Measurements from ENCODE around the gene HBZ. TPM values are rescaled to one million over a fixed set of nuclear protein-coding genes. Genes with fewer than 3 reads are reported as not detected.
"Not testable (repeated sequence)": the region's sequence is repeated elsewhere in the genome, so short reads cannot be mapped to it uniquely, and the experiment has no call there.

Gene HBZ
- total RNA-seq, 1 donor from 2014 or later, result not detected

DNA sequence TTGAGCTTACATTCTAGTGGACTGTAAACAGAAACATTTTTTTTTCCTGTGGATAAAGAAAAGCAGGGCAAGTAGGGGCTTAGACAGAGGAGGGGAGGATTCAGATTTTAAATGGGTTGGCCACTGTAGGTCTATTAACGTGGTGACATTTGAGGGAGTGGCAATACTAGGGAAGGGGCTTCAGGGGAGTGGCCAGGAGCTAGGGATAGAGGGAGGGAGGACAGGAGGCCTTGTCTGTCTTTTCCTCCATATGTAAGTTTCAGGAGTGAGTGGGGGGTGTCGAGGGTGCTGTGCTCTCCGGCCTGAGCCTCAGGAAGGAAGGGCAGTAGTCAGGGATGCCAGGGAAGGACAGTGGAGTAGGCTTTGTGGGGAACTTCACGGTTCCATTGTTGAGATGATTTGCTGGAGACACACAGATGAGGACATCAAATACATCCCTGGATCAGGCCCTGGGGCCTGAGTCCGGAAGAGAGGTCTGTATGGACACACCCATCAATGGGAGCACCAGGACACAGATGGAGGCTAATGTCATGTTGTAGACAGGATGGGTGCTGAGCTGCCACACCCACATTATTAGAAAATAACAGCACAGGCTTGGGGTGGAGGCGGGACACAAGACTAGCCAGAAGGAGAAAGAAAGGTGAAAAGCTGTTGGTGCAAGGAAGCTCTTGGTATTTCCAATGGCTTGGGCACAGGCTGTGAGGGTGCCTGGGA, 6.8 kb downstream of the HBZ start:
- DNase-seq (no peak), ATAC-seq (ENCODE audit: low read depth) (no peak)
- ChIA-PET CTCF (no interaction called here), POLR2A (interaction anchor here (0.6 kb wide), 1 partner anchor 17 kb away, joined by 3 read pairs; no protein-coding TSS in a partner anchor)
- Mint-ChIP-seq H3K4me1 (peaks cover 8% of the 10 kb centered on the region), H3K36me3 (ENCODE audit: low read depth) (no peaks in the 10 kb centered on the region), H3K4me3 (no peak overlapping the region), H3K9me3 (no peaks in the 10 kb centered on the region), H3K27me3 (peaks cover 35% of the 10 kb centered on the region), H3K27ac (no peak overlapping the region)
- intact Hi-C loops (cut with micrococcal nuclease), result no loop called here
- TF ChIP-seq, protein P1, sequence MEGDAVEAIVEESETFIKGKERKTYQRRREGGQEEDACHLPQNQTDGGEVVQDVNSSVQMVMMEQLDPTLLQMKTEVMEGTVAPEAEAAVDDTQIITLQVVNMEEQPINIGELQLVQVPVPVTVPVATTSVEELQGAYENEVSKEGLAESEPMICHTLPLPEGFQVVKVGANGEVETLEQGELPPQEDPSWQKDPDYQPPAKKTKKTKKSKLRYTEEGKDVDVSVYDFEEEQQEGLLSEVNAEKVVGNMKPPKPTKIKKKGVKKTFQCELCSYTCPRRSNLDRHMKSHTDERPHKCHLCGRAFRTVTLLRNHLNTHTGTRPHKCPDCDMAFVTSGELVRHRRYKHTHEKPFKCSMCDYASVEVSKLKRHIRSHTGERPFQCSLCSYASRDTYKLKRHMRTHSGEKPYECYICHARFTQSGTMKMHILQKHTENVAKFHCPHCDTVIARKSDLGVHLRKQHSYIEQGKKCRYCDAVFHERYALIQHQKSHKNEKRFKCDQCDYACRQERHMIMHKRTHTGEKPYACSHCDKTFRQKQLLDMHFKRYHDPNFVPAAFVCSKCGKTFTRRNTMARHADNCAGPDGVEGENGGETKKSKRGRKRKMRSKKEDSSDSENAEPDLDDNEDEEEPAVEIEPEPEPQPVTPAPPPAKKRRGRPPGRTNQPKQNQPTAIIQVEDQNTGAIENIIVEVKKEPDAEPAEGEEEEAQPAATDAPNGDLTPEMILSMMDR (IDR thresholded peaks at IDR 0.05), result no peak

GRCh38 chr16:160242-160641, 7.8 kb downstream of the HBZ start:
- H3K4me3 Mint-ChIP-seq; H3K36me3 Mint-ChIP-seq (ENCODE audit: low read depth); intact Hi-C loops (cut with micrococcal nuclease); H3K9me3 Mint-ChIP-seq; ATAC-seq (ENCODE audit: low read depth); POLR2A ChIA-PET; DNase-seq; CTCF ChIA-PET; H3K27ac Mint-ChIP-seq; H3K4me1 Mint-ChIP-seq: not testable (repeated sequence)
- H3K27me3 Mint-ChIP-seq, result peaks cover 29% of the 10 kb centered on the region

DNA sequence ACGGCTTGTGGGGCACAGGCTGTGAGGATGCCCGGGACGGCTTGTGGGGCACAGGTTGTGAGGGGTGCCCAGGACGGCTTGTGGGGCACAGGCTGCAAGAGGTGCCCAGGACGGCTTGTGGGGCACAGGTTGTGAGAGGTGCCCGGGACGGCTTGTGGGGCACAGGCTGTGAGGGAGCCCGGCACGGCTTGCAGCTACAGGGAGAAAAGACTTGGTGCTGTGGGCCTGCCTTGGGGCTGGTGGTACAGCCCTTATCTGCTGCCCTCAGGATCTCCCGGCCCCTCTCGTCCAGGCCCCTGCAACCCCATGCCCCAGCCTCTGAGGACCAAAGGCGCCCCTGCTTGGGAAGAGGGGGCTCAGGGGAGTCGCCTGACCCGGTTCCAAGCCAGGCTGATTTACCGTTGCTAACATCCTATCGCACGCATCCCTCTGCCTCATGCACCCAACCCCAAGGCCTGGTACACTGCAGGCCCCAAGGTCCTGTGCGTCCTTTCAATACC, 8.3 kb downstream of the HBZ start:
- ChIA-PET POLR2A (no interaction called here), CTCF (interaction anchor here (1.0 kb wide), 1 partner anchor 43 kb away, joined by 3 read pairs; no protein-coding TSS in a partner anchor)
- Mint-ChIP-seq H3K4me3 (no peak overlapping the region), H3K4me1 (peaks cover 8% of the 10 kb centered on the region), H3K9me3 (no peaks in the 10 kb centered on the region), H3K27me3 (peaks cover 27% of the 10 kb centered on the region), H3K27ac (no peak overlapping the region), H3K36me3 (ENCODE audit: low read depth) (no peaks in the 10 kb centered on the region)
- TF ChIP-seq, protein P1 (IDR thresholded peaks at IDR 0.05), result no peak
- ATAC-seq (ENCODE audit: low read depth), result no peak
- DNase-seq, result no peak
- intact Hi-C loops (cut with micrococcal nuclease), result no loop called here

DNA sequence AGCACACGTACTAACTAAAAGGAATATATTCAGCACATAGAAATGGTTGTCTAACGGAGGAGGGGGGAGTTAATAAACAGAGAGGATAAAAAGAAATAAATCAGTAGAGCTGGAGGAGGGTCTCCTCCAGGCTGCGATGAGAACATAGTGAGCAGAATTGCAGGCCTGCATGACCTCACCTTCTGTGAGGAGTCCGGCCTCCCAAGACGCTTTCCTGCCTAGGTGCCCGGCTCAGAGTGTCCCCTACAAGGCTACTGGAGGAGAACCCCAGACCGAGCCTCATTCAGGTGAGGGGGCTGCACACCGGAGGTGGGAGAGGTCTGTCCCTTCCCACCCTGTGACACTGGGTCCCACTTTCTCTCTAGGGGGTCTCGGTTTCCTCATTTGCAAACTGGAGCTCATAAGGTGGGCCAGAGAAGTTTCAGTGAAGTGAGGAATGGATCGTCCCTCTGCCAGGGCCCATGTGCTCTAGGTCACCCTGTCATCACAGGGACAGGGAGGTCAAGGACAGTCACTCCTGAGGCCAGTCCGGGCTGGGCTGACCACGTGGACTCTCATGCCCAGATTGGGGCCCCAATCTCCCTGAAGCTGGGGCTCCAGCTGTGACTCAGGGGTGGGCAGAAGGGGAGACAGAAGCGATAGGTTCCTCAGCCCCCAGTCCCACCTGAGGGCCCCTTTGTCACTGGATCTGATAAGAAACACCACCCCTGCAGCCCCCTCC, 10.0 kb downstream of the HBZ start:
- TF ChIP-seq, protein P1 (IDR thresholded peaks at IDR 0.05), result no peak
- DNase-seq (no peak), ATAC-seq (ENCODE audit: low read depth) (no peak)
- CTCF ChIA-PET, result no interaction called here
- POLR2A ChIA-PET, result no interaction called here
- Mint-ChIP-seq H3K9me3 (no peaks in the 10 kb centered on the region), H3K27me3 (peaks cover 30% of the 10 kb centered on the region), H3K27ac (no peak overlapping the region), H3K36me3 (ENCODE audit: low read depth) (no peaks in the 10 kb centered on the region), H3K4me1 (peaks cover 14% of the 10 kb centered on the region), H3K4me3 (no peak overlapping the region)
- intact Hi-C loops (cut with micrococcal nuclease), result no loop called here

DNA sequence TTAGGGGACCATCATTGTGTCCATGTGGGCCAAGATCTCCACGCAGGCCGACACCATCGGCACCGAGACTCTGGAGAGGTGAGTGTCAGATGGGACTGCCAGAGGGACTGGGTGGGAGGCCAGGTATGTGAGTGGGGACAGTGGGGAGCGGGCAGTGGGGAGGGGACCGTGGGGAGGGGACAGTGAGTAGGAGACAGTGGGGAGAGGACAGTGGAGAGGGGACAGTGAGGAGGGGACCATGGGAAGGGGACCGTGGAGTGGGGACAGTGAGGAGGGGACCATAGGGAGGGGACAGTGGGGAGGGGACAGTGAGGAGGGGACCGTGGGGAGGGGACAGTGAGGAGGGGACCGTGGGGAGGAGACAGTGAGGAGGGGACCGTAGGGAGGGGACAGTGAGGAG, 10.7 kb downstream of the HBZ start:
- H3K9me3 Mint-ChIP-seq; H3K27ac Mint-ChIP-seq; DNase-seq; H3K4me3 Mint-ChIP-seq; ATAC-seq (ENCODE audit: low read depth); H3K36me3 Mint-ChIP-seq (ENCODE audit: low read depth); CTCF ChIA-PET; POLR2A ChIA-PET; intact Hi-C loops (cut with micrococcal nuclease): not testable (repeated sequence)
- H3K4me1 Mint-ChIP-seq, result peaks cover 14% of the 10 kb centered on the region
- peaks cover 30% of the 10 kb centered on the region for H3K27me3 Mint-ChIP-seq

DNA sequence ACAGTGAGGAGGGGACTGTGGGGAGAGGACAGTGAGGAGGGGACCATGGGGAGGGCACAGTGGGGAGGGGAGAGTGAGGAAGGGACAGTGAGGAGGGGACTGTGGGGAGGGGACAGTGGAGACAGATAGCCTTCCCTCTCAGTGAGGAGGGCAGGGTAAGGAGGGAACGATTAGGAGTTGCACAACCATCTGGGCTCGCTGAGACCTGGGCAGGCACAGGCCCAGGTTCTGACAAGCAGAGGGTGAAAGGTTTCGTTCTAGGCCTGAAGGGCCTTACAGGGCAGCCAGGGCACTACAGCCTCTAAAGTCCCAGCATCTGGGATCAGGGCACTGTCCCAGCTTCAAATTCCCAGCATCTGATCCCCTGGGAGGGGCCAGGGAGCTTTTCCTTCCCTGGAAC, 11.3 kb downstream of the HBZ start:
- H3K36me3 Mint-ChIP-seq (ENCODE audit: low read depth); CTCF ChIA-PET; intact Hi-C loops (cut with micrococcal nuclease); H3K4me3 Mint-ChIP-seq; H3K9me3 Mint-ChIP-seq; POLR2A ChIA-PET; H3K27ac Mint-ChIP-seq; ATAC-seq (ENCODE audit: low read depth); DNase-seq: not testable (repeated sequence)
- Mint-ChIP-seq H3K27me3 (peaks cover 32% of the 10 kb centered on the region), H3K4me1 (peaks cover 14% of the 10 kb centered on the region)

- H3K4me3 Mint-ChIP-seq; H3K27ac Mint-ChIP-seq; H3K9me3 Mint-ChIP-seq; DNase-seq; intact Hi-C loops (cut with micrococcal nuclease); CTCF ChIA-PET; H3K36me3 Mint-ChIP-seq (ENCODE audit: low read depth); POLR2A ChIA-PET: not testable (repeated sequence)
- H3K4me1 Mint-ChIP-seq, result peaks cover 14% of the 10 kb centered on the region
- peak; percentile 53 for ATAC-seq (ENCODE audit: low read depth)
- H3K27me3 Mint-ChIP-seq, result peaks cover 33% of the 10 kb centered on the region
These were observed 11.8 kb downstream of the HBZ start for GRCh38 chr16:164134-164823.

Measured in activated B cell treated with CpG ODN at 0.5 μM for 24 hours (primary cell).